WTC11 (cell line): ENCODE results near the gene KCNMA1.

Experiments
- CTCF ChIP-seq: fragments of 200-600 bp; IDR thresholded peaks from 2 replicates; pipeline ENCODE4 v1.8.0; 2022; ENCODE audit warnings: antibody characterized with exemption
- FOXJ3 ChIP-seq: sonication (generic); formaldehyde crosslinking; IDR thresholded peaks from 2 replicates; pipeline ENCODE4 v1.9.0; 2021; ENCODE audit warnings: missing genetic modification reagents, mild to moderate bottlenecking, borderline replicate concordance
- HMGXB4 ChIP-seq: sonication (generic); formaldehyde crosslinking; IDR thresholded peaks from 2 replicates; pipeline ENCODE4 v1.8.1; 2023; ENCODE audit warnings: mild to moderate bottlenecking, moderate library complexity, missing genetic modification reagents
- MYBL2 ChIP-seq: sonication (generic); formaldehyde crosslinking; IDR thresholded peaks from 2 replicates; pipeline ENCODE4 v1.8.1; 2023; ENCODE audit warnings: mild to moderate bottlenecking, moderate library complexity, missing genetic modification reagents
- NR2C2 ChIP-seq: sonication (generic); formaldehyde crosslinking; IDR thresholded peaks from 2 replicates; pipeline ENCODE4 v1.8.0; 2022; ENCODE audit warnings: mild to moderate bottlenecking, missing genetic modification reagents
- SMAD4 ChIP-seq: sonication (generic); formaldehyde crosslinking; IDR thresholded peaks from 2 replicates; pipeline ENCODE4 v1.8.0; 2022; ENCODE audit warnings: mild to moderate bottlenecking, missing genetic modification reagents
- SP1 ChIP-seq: sonication (generic); formaldehyde crosslinking; conservative IDR thresholded peaks from 2 replicates; pipeline ENCODE4 v1.8.1; 2022; ENCODE audit warnings: missing genetic modification reagents
- ZNF281 ChIP-seq: sonication (generic); formaldehyde crosslinking; IDR thresholded peaks from 2 replicates; pipeline ENCODE4 v1.8.0; 2023; ENCODE audit warnings: mild to moderate bottlenecking, missing genetic modification reagents

- TF ChIP-seq SP1 (CRISPR knock-in tag) (no peak), CTCF (no peak), ZNF281 (CRISPR knock-in tag) (no peak), FOXJ3 (CRISPR knock-in tag) (no peak), SMAD4 (CRISPR knock-in tag) (no peak), MYBL2 (no peak), NR2C2 (CRISPR knock-in tag) (no peak), HMGXB4 (CRISPR knock-in tag) (no peak)
Observed at GRCh38 chr10:77603534-77603927, 34.1 kb downstream of the KCNMA1 start.
